ENCODE data around the gene ARHGAP19.

DNA sequence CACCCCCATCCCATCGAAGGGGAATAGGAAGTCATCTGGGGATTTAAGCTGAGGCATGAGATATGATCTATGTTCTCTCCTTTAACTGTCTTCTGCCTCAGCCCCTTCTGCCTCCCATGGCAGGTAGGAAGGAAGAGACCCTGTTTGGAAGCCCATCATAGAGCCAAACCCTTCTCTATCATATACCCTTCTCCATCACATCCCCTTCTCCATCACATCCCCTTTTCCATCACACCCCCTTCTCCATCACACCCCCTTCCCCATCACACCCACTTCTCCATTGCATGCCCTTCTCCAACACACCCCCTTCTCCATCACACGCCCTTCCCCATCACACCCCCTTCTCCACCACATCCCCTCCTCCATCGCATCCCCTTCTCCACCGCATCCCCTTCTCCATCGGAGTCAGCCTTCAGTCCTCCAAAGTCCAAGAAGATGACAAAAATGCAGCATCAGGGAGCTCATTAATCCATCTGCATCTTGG is 99.4 kb downstream of the ARHGAP19 start:
- TF ChIP-seq, protein P1, sequence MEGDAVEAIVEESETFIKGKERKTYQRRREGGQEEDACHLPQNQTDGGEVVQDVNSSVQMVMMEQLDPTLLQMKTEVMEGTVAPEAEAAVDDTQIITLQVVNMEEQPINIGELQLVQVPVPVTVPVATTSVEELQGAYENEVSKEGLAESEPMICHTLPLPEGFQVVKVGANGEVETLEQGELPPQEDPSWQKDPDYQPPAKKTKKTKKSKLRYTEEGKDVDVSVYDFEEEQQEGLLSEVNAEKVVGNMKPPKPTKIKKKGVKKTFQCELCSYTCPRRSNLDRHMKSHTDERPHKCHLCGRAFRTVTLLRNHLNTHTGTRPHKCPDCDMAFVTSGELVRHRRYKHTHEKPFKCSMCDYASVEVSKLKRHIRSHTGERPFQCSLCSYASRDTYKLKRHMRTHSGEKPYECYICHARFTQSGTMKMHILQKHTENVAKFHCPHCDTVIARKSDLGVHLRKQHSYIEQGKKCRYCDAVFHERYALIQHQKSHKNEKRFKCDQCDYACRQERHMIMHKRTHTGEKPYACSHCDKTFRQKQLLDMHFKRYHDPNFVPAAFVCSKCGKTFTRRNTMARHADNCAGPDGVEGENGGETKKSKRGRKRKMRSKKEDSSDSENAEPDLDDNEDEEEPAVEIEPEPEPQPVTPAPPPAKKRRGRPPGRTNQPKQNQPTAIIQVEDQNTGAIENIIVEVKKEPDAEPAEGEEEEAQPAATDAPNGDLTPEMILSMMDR (IDR thresholded peaks at IDR 0.05): no peak
- TF ChIP-seq CHD2 (IDR thresholded peaks at IDR 0.05; ENCODE audit: low read length, partially characterized antibody): no peak
